Epithelial cell of esophagus (primary cell): ENCODE measurements around the gene KLK13.

ENCODE experiments used
- DNase-seq: peaks from one replicate; pipeline ENCODE4 v3.0.0; 2010; ENCODE audit warnings: low read depth
- H3K4me3 ChIP-seq: 2 replicates; pipeline ENCODE4 v1.5.1; 2011; ENCODE audit warnings: mild to moderate bottlenecking, low read length, control low read depth
- CTCF ChIP-seq: IDR thresholded peaks from 2 replicates; pipeline ENCODE4 v1.5.1; 2011; ENCODE audit warnings: low read depth, mild to moderate bottlenecking, low read length, control low read depth, inconsistent platforms; ENCODE audit not compliant: insufficient read depth; ENCODE audit errors: missing control alignments

Gene KLK13

DNA sequence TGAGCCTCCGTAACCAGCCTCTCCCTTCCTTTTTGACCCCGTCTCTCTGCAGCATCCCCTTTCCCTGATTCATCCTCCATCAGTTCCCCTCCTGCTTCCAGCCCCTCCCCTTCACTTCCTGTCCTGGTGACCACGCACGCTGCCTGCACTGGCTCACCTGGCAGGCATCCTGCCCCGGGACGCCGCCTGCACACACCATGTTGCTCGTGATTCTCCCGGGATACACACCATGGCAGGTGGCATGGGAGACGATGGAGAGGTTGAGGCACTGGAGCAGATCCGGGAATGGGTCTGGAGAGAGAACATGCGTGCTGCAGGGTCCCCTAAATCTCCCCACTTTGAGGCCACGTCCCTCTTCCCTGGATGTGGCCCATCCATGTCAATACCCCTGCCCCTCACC is 34.3 kb downstream of the KLK13 start:
- no peak overlapping the region for H3K4me3 ChIP-seq
- no peak for TF ChIP-seq CTCF
- DNase-seq, result no peak

DNA sequence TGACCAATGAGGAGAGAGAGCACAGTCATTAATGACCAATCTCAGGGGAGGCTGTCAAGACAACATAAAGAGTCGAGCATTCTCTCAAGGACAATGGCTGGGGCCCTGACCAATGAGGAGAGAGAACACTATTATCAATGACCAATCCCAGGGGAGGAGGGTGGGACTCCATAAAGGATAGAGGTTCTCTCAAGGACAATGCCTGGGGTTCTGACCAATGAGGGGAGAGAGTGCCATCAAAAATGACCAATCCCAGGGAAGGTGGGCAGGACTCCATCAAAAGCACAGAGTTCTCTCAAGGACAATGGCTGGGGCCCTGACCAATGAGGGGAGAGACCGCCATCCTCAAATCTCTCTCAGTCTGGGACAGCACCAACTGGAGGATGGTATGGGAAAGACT is 35.2 kb downstream of the KLK13 start:
- TF ChIP-seq CTCF, result no peak
- H3K4me3 ChIP-seq, result no peak overlapping the region
- DNase-seq, result no peak

DNA sequence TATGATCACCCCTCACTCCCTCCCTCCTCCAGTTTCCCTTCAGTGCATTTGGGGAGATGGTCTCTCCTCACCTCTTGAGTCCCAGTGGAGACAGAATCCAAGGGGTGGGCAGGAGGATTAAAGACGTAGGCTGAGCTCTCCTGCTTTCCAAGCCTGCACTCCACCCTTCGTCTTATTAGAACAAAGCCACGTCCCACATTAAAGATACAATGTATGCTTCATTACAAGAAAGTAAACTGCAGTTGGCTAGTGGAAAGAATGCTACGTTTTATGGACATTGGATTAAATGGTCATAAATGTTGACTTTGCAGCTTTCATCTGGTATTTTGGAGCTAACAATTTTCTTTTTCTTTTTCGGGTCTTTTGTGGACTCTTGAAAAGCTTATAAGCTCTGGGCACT is 37.0 kb downstream of the KLK13 start:
- H3K4me3 ChIP-seq, result no peak overlapping the region
- no peak for DNase-seq
- no peak for TF ChIP-seq CTCF

GRCh38 chr19:51027126-51027806 is 37.6 kb downstream of the KLK13 start:
- no peak for TF ChIP-seq CTCF
- peak overlapping the region; percentile 34 for H3K4me3 ChIP-seq
- DNase-seq, result no peak

GRCh38 chr19:51026554-51026831 is 38.4 kb downstream of the KLK13 start, which contains the start of gene KLK11:
KLK11 (minus strand) TSS chr19:51026616; CDS start chr19:51025631, 985 bp downstream.
- DNase-seq, result no peak
- peak within 1 kb of the TSS; percentile 34 for H3K4me3 ChIP-seq
- no peak for TF ChIP-seq CTCF

DNA sequence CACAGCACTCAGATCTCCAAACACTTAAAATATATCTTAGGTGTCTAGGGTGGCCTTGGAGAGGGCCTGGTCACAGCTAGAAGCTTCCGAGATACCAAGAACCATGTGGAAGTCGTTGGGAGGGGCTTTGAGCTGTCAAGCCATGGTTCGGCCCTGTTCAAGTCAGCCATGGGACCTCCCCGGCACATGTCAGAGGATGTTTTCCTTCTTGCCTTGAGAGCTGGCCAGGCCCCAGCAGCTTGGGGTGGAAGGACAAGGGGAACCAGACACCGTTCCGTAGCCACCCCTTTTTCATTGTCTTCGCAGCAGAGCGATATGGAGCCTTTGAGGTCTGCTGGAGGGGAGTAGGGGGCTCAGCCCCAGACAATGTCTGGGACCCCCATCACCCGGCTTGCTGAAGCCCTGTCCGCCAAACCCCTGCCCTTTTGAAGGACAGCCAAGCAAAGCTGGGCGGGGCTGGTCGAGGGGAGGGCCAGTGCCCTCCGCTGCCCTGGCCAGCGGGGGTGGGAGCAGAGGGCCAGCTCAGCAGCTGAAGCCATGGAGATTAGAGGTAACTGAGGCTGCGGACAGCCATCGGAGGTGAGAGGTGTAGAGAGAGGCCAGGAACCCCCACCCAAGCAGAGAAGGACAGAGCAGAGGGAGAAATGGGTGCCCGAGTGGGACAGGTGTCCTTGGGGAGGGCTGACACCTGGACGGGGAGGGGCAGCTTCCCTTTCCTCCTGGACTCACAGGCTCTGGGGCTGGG is 38.9 kb downstream of the KLK13 start:
- H3K4me3 ChIP-seq, result peak overlapping the region; percentile 34
- no peak for TF ChIP-seq CTCF
- DNase-seq, result no peak

DNA sequence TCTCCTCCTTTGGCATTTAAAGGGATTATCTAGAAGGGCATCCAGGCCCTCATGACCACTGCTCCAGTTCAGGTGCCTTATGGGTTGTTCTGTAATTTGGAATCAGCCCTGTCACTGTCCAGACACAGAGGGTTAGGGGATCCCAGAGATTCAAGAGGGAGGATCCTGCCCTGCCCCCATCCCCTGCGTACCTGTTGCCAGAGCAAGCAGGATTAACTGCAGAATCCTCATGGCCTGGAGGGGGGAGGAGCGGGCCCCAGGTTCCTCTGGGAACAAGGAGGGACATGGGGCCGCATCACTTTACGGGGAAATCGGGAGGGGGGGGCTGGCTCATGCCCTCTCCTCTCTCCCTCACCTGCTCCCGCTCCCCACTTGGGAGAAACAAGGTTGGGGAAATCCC is 39.5 kb downstream of the KLK13 start:
- no peak for DNase-seq
- TF ChIP-seq CTCF, result no peak
- peak overlapping the region; percentile 34 for H3K4me3 ChIP-seq
